Stimulated activated CD4-positive, alpha-beta T cell treated with anti-CD3 and anti-CD28 coated beads, Interleukin-1b, Interleukin-23, amount 100 ng/mL, for 48 hours (primary cell): ENCODE results near the gene MUC4.
"Not testable (repeated sequence)": the region's sequence is repeated elsewhere in the genome, so short reads cannot be mapped to it uniquely, and the experiment has no call there.

ENCODE experiments used
- DNase-seq: peaks from one replicate; pipeline ENCODE4 v3.0.0-alpha.2; 2020

Gene MUC4

DNA sequence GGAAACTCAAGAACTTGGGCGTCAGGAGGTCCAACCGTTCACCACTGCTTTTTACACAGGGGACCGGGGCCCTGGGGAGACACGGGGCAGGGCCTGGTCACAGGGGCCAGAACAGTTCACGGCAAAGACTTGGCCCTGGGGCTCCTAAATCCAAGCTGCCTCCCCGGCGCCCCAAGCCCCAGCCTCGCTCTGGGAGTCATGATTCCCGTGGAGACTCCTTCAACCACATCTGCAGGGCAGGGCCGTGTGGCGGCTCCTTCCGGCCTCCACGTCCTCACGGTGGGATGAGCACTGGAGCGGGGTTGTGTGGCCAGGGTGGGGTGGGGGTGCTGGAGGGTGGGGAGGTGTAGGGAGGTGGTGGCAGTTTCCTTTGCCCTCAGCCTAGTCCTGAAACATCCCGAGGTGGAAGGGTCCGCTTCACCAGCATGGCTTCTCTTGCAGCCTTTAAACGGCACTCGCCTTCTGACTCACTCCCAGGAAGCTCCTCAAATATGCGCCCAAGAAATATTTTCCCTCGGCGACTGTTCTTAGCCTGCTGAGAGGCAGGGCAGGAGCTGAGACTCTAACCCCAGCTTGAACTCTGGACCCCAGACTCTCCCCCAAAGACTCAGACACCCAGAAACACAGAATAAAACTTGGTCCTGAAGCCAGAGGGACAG, 1.8 kb downstream of the MUC4 start:
- no peak for DNase-seq

DNA sequence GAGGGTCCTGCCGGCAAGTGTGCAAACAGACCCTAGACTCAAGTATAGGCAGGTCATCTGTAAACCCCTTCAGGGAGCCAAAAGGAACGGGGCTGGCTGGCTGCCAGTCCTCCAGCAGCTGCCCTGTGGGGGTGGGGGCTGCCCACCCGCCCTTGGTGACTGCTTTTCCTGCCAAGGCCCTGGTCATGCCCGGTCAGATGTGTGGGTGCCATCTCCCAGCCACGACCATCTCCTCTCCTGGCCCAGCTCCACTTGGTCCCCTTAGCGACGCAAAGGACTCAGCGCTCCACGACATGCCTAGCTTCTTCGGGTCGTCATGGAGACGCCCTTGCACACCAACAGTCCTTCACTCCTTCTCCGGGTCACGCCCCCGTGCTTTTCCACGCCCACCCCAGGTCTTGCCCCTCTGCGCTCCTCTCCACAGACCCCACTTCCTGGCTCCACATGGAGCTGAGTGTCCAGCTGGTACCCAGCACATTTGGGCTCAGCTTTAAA, 2.4 kb downstream of the MUC4 start:
- DNase-seq, result no peak

DNA sequence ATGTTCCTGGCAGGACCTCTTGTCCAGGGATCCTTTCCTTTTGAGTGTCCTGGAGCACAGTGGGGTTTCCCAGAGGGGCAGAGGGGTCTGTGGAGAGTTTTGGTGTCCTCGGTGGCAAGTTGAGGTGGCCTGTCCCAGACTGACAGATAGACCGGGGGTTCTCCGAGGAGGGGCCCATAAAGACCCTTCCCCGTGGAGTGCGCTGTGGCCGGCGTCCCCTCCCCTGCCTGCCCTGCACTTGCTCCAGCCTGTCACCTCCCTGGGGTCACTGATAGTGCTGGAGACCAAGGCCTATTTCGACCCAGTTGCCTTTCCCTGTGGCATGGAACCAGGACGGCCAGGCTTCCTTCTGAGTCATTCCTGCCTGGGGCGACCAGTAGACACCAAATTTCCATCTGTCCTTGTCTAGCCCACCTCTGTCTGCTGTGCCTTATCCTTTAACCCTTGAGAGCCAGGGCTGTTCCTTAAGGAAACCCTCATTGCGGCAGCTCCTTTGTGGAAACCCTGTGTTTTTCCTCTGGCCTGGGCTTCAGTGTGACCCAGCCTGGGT, 2.9 kb downstream of the MUC4 start:
- no peak for DNase-seq

DNA sequence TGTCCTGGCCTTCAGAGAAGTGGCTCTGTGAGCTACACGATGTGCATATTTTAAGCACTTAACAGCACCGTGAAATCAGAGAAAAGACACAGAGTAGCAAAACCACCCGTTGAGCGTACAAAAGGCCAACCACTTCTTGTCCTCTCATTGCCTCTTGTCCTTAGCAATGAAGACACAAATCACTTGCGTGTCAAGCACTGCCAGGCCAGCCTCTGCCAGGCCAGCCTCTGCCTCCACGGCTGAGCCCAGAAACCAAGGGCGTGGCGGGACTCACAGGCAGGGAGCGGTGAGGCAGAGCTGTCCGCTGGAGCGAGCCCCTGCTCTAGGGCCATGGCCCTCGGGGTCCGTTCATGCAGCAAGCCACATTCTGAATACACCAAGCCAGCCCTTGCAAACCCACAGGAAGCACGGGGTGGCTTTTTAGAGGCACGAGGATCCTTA, 4.0 kb downstream of the MUC4 start:
- no peak for DNase-seq

DNA sequence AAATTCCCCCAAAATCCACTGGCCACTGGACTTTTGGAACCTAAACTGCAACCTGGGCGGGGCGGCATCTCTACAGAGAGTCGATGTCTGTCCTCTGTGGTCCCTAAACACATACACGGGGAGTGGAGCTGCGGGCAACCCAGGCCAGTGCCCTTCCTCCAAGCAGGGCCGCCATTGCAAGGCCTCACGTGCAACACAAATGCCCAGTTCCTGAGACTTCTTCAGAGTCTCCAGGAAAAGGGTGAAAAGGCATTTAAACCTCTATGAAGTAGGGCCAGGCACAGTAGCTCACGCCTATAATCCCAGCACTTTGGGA, 4.9 kb downstream of the MUC4 start:
- no peak for DNase-seq

DNA sequence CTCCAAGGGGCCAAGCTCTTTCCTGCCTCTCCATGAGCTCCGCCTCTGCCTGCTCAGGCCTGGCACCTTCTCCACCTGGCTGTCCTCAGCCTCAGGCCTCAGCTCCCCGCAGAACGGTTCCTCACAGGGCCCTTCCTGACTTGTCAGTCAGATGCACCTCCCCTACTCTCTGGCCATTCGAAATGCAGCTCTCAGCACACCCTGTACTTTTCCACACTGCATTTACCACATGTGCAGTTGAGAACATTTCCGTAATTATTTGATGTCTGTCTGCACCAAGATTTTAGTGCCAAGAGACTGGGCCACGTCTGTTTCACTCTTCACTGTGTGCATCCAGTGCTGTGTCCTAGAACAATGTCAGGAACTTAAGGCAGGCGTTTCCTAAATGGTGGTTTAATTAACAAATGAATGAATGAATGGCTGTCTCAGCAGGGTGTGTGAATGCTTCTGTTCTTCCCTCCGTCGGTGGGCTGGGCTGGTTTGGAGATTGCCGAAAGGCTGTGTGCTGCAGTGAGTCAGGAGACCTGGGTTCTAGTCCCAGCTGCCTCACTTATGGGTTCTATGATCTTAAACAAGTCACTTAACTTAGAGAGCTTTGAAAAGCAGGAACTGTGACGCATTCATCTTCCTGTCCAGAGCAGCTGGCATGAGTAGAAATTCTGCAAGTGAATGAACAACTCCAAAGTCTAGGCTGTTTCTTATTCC, 5.4 kb downstream of the MUC4 start:
- no peak for DNase-seq

DNA sequence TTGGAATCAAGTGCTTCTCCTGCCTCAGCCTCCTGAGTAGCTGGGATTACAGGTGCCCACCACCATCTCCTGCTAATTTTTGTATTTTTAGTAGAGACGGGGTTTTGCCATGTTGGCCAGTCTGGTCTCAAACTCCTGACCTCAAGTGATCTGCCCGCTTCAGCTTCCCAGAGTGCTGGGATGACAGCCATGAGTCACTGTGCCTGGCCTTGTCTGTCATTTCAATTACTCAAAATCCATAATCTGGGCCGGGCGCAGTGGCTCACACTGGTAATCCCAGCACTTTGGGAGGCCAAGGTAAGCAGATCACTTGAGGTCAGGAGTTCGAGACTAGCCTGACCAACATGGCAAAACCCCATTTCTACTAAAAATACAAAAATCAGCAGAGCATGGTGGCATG, 6.1 kb downstream of the MUC4 start:
- DNase-seq, result not testable (repeated sequence)

DNA sequence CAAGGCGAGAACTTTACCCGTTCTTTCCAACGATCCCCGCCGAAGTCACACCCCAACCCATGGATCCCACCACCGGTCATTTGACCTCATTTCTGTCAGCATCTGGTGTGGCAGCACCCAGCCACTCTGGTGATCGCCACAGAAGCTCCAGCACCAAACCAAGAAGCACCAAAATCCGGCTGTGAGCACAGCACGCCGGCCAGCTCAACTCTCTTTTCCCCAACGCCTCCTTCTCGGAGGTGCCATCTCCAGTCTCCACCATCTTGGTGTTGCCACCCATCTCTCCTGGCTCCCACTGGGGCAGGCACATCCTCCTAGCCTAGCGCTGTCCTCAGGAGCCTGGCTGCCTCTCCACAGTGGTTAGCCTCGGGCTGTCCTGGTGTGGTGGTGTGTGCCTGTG, 6.5 kb downstream of the MUC4 start:
- DNase-seq, result no peak

DNA sequence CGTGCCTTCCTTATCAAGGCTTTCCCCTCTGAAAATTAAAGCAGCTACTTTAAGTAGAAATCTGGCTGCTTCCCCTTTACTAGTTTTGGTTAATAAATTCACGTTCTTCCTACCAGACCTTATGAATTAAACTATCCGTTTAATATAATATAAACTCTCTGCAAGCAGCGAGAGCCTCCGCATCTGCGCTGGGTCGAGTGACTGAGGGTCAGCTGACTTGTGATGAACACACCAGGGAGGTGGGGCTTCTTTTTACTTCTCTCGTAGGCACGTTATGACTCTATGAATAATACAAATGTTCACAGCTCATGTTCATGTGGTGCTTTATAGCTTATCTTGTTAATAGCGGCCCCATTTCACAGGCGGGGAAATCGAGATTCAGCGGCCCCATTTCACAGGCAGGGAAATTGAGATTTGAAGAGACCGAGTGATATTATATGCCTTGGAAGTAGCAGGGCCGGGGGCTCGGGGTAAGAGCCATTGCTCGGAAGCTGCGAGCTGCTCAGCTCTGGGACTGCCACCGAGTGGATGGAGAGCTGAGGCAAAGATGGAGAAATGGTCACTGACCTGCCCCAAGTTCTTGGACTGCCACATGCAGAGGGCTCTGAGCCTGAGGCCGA, 8.3 kb downstream of the MUC4 start:
- DNase-seq, result no peak

DNA sequence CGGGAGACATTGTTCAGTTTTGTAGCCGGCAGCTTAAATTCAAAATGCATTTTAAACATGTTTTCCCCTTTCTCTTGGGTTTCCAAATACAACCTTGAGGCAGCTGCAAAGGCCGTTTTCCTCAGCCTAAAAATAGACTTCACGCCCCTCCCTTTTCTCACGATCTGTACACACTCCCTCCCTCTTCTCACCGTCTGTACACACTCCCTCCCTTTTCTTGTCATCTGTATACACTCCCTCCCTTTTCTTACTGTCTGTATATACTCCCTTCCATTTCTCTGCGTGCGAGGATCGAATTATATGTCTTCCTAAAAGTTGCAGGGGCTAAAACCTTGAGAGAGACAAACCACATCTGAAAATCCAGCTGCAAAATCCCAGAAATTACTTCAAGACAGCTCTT, 8.9 kb downstream of the MUC4 start:
- DNase-seq, result no peak

DNA sequence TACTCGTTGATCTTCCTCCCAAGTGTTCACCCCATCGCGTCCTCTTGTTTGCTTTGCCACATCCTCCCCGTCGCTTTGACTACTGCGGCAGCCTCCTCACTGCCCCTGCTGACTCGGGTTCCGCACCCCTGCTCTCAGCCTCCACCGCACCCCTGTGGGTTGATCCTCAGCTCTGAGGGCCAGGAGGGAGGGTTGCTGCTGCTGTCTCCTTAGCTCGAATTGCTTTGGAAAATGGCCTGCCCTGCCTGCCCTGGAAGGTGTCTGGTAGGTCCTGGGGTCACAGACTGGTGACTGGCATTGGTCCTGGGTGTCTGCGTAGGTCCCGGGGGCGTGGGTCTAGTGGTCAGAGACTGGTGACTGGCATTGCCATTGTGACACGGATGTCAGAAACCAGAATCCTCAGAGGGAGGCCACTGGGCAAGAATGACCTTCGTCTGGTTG, 9.4 kb downstream of the MUC4 start:
- peak; percentile 22 for DNase-seq

DNA sequence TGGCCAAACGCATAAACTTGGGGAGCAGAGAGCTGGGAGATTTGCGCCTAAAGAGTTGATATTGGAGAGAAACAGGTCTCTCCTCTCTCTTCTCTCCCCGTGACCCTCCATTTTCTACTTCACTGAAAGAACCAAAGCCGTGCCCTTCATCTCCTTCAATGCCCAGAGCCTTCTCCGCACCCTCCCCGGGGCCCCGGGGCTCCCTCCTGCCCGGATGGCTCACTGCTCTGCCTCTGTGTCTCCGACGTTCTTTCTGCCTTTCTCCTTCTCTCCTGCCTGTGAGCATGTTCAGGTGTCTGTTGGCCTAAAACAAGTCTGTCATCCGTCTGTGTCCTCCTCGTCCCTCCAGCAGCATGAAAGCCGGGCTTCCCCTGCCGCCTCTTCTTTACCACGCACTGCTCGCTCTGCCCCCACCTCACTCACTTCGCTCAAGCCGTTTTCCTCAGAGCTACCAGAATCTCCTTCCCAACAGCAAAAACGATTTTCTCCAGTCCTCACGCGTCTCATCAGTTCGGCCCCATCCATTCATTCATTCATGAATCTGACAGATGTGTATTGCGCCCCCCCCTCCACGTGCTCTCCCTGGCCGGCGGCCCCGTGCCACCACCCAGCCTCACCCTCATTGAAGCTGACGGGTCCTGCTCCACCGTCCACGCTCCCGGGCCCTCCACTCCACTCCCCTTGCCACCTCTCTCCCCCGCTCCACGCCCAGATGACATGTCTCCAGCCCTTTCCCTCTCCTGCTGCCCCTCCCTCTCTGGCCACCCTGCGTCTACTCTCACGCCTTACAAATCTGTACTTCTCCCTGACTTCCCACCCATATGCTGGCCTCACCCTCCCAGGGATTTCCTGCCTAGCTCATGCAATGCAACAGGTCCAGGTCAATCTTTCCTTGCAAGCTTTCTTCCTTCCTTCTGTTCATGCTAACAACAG, 10.2 kb downstream of the MUC4 start:
- DNase-seq, result no peak

DNA sequence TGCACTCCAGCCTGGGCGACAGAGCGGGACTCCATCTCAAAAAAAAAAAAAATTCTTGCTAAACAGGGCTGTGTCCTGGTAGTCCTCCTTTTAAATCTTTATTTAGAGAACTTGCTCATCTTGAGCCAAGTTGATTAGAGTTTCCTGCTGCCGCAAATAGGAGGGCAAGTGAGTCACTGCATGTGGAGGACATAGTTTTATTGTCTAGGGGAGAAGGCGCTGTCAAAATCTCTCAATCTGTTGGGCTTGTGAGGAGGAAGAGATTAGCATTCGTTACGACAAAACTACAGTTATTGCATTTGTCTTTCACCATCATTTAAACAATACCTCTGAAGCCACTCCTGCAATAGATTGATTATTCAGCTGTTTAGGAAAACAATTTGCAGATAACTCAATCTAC, 11.5 kb downstream of the MUC4 start:
- DNase-seq, result no peak

DNA sequence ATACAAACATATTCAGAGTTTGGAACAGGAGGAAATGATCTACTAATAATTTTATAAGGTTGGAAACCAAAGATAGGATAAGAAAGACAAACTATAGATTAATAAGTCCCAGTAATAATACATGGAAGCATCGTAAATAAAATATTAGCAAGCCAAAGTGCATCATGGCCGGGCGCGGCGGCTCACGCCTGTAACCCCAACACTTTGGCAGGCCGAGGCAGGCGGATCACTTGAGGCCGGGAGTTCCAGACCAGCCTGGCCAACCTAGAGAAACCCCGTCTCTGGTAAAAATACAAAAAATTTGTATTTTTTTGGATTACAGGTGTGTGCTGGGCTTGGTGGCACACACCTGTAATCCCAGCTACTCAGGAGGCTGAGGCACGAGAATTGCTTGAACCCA, 14.9 kb downstream of the MUC4 start:
- DNase-seq, result no peak

DNA sequence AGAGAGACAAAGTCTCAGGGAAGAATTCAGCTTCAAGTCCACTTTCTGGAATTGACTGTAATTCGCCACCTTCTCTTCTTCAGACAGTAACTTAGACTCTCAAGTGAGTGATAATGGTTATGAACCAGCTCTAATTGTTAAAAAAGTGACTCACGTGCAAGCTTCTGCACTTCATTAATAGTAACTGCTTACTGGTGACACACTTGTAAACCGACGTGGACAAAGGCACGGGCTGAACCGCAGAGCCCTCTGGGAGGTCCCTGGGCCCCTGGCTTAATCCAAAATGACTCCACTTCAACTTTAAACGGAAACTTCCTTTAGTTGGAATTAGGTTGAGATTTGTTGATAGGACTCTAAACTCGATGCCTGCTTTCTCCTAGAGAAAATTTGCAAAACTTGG, 17.0 kb downstream of the MUC4 start:
- no peak for DNase-seq

DNA sequence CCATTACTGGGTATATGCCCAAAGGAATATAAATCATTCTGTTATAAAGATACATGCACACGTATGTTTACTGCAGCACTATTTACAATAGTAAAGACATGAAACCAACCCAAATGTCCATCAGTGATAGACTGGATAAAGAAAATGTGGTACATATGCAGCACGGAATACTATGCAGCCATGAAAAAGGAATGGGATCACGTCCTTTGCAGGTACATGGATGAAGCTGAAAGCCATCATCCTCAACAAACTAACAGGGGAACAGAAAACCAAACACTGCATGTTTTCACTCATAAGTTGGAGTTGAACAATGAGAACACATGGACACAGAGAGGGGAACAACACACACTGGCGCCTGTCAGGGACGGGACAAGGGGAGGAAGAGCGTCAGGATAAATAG, 19.1 kb downstream of the MUC4 start:
- DNase-seq, result not testable (repeated sequence)

DNA sequence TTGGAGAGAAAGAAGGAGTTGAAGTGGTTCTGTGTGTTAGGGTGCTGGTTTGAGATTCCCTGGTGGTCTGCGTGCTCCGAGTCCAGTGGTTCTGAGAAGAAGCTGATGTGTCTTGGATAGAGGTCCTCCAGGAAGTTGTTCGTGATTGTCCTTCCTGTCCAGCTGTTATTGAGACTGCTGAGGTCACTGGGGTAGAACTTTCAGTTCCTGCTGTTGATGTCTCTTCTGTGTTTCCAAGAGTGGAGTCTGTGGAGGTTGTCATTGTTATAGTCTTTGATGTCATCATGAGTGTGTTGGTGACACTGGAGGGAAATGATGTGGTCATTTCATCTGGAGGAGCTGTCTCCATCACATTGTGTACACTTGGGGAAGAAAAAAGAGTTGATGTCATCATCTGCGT, 20.8 kb downstream of the MUC4 start:
- no peak for DNase-seq

DNA sequence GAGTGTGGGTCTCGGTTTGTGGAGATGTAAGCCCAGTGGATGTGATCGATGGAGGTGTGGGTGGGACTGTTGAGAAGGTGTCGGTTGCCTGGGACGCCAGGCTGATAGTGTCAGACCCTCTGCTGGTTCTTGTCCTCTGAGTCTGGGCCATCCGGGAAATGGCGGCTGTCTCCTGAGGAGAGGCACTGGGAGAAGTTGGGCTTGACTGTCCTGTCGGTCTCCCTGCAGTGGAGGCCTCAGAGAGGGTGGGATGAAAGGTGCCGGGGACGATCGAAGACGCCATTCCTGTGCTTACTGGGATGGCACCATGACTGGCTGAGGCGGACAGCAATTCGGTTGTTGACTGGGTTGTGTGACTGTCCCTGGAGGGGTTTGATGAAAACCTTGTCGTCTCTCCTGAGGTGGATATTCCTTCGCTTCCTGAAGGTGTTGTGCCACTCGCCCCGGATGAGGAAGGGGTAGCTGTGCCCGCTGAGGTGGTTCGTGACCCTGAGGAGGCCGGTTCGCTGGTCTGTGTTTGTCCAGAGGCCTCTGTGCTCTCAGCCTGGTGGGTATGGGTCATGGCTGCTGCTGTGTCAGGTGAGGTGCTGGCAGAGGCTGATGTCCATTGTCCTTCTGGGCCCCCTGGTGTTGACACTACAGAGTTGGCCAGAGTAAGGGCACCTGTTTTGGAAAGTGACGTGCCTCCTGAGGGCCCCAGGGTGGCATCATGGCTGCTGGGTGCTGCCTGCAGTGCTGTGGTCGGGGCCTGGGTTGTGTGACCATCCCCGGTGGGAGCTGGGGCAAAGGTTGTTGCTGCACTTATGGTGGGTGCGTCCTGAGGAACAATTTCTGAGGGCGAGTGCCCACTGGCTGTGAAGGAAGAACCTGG, 22.8 kb downstream of the MUC4 start:
- no peak for DNase-seq

DNA sequence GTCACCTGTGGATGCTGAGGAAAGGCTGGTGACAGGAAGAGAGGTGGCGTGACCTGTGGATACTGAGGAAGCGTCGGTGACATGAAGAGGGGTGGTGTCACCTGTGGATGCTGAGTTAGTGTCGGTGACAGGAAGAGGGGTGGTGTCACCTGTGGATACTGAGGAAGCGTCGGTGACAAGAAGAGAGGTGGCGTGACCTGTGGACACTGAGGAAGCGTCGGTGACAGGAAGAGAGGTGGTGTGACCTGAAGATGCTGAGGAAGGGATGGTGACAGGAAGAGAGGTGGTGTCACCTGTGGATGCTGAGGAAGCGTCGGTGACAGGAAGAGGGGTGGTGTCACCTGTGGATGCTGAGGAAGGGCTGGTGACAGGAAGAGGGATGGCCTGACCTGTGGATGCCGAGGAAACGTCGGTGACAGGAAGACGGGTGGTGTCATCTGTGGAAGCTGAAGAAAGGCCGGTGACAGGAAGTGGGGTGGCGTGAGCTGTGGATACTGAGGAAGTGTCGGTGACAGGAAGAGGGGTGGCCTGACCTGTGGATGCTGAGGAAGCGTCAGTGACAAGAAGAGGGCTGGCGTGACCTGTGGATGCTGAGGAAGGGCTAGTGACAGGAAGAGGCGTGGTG, 25.8 kb downstream of the MUC4 start:
- DNase-seq, result not testable (repeated sequence)

DNA sequence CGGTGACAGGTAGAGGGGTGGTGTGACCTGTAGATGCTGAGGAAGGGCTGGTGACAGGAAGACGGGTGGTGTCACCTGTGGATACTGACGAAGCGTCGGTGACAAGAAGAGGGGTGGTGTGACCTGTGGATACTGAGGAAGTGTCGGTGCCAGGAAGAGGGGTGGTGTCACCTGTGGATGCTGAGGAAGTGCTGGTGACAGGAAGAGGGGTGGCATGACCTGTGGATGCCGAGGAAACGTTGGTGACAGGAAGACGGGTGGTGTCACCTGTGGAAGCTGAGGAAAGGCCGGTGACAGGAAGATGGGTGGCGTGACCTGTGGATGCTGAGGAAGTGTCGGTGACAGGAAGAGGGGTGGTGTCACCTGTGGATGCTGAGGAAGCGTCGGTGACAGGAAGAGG, 27.7 kb downstream of the MUC4 start:
- DNase-seq, result not testable (repeated sequence)

DNA sequence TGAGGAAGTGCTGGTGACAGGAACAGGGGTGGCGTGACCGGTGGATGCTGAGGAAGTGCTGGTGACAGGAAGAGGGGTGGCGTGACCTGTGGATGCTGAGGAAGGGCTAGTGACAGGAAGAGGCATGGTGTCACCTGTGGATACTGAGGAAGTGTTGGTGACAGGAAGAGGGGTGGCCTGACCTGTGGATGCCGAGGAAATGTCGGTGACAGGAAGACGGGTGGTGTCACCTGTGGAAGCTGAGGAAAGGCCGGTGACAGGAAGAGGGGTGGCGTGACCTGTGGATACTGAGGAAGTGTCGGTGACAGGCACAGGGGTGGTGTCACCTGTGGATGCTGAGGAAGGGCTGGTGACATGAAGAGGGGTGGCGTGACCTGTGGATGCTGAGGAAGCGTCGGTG, 30.5 kb downstream of the MUC4 start:
- not testable (repeated sequence) for DNase-seq
